Dermis blood vessel endothelial cell (primary cell): ENCODE results near the gene DDX25. TPM values are rescaled to one million over a fixed set of nuclear protein-coding genes. Genes with fewer than 3 reads are reported as not detected.
"Not testable (repeated sequence)": the region's sequence is repeated elsewhere in the genome, so short reads cannot be mapped to it uniquely, and the experiment has no call there.

Experiments used
- DNase-seq: peaks from one replicate; pipeline ENCODE4 v3.0.0; 2010
- total RNA-seq: library from RNA; depleted of rRNA; stranded (reverse); fragments of >200 nt; gene quantifications from 2 replicates; pipeline ENCODE4 v1.2.3, GENCODE V29; 2014

Gene DDX25
- 0.05 TPM in 1 of 2 replicates, not detected in the other for total RNA-seq

DNA sequence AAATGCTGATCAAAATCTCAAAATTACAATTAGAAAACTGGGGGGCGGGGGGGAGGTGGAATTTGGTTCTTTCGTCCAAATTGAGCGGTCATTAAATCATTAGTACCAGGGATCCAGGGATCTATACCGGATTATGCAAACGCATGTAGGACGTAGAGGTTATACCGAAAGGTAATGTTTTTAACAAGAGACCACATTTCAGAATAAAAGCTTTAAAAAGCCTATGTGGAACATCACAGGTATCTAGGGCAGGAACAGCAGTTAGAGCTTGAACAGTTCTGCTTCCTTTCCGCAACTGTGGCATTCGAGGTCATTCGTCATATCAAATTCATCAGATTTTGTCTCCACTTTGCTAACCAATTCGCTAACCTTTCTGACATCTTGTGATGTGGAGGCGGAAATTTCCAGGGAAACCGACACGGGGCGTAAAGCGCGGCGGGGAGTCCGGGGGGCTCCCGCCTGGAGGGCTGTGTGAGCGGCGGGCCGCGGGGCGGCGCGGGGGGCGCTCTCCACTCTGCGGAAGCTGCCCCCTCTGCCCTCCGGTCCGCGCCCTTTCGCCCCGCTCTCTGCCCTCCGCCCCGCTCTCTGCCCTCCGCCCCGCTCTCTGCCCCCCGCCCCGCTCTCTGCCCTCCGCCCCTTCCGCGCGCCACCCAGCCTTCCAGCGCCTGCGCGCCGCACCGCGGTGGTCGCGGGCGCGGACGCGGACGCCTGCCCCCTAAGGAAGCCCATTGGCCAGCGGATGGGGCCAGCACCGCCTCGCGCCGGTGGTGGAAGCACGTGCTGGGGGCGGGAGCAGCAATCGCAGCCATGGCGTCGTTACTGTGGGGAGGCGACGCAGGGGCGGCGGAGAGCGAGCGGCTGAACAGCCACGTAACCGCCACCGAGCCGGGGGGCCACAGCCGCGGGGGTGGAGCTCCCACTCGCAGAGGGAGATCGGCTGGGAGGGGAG is at the start of gene DDX25:
TSS of gene DDX25 (plus strand) at position 798 of the 949 bp plus-strand sequence. CDS start at position 808, 10 bp downstream.
- DNase-seq, result no peak

DNA sequence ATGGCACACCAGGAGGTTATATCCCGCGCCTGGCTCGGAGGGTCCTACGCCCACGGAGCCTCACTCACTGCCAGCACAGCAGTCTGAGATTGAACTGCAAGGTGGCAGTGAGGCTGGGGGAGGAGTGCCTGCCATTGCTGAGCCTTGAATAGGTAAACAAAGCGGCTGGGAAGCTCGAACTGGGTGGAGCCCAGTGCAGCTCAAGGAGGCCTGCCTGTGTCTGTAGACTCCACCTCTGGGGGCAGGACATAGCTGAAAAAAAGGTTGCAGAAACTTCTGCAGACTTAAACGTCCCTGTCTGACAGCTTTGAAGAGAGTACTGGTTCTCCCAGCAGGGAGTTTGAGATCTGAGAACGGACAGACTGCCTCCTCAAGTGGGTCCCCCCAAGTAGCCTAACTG is 46.6 kb upstream of the DDX25 start:
- not testable (repeated sequence) for DNase-seq

DNA sequence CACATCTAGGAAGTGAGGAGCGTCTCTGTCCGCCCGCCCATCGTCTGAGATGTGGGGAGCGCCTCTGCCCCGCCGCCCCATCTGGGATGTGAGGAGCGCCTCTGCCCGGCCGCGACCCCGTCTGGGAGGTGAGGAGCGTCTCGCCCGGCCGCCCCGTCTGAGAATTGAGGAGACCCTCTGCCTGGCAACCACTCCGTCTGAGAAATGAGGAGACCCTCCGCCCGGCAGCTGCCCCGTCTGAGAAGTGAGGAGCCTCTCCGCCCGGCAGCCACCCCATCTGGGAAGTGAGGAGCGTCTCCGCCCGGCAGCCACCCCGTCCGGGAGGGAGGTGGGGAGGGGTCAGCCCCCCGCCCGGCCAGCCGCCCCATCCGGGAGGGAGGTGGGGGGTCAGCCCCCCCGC is 41.5 kb upstream of the DDX25 start:
- not testable (repeated sequence) for DNase-seq

DNA sequence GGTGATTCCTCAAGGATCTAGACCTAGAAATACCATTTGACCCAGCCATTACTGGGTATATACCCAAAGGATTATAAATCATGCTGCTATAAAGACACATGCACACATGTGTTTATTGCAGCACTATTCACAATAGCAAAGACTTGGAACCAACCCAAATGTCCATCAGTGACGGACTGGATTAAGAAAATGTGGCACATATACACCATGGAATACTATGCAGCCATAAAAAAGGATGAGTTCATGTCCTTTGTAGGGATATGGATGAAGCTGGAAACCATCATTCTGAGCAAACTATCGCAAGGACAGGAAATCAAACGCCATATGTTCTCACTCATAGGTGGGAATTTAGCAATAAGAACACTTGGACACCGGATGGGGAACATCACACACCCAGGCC is 39.0 kb upstream of the DDX25 start:
- DNase-seq, result not testable (repeated sequence)

DNA sequence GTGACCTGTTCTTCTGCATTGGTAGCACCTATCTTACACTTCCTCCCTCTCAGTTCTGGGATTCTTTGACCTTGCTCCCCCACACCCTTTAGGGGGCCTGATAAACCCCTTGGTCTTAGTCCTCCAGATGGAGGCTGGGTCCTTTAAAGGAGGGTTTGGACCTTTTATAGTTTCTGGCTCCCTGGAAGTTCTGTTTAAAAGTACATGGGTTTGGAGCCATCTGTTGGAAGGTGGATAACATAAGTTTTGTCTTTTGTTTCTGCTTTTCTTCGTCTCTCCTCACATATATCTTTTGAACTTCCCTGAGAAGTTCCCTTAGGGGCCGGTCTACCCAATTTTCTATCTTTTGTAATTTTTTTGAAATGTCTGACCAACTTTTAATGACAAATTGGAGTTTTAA is 34.8 kb upstream of the DDX25 start:
- no peak for DNase-seq

DNA sequence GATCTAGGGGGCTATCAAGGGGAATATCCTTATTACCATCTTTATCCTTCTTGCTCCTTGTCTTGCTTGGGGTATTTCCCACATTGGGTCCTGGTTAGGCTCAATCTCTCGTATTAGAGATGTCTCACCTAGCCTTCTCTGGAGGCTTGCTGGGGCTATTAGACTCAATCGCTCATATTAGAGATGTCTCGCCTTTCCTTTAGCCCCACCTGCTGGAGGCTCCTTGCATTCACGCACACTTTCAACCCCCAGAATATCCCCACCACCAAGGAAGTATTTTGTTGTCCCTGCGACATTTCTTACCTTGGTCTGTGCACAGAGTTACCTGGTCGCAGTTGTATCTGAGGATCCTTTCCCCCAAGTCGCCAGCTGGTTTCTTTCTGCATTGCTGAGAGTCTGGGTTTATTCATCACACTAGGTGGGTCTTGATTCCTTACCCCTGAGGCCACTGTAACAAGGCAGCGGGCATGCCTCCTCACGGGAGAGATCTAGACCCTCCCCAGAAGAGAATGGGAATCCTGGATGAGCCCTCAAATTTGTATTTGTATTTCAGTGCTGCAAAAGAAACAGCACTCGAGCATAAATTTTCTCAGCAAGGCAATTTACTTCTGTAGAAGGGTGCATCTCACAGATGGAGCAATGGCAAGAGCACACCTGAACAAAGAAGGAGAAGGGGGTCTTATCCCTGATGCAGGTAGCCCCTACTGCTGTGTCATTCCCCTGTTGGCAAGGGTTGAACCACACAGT is 32.7 kb upstream of the DDX25 start:
- peak; percentile 70 for DNase-seq

DNA sequence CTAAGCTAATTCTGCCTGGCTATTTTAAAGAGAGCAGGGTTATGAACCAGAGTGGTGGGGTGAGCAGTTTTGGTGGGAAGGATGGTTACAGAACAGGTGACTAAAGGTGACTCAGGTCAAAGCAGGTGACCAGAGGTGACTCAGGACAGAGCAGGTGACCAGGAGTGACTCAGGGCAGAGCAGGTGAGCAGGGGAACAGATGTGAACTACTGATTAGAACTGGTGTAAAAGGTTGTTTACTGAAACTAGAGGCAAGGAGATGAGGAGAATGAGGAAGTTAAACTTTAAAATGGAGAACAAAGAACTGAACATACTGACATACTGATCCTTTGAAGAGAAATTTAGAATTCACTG is 32.2 kb upstream of the DDX25 start:
- no peak for DNase-seq

DNA sequence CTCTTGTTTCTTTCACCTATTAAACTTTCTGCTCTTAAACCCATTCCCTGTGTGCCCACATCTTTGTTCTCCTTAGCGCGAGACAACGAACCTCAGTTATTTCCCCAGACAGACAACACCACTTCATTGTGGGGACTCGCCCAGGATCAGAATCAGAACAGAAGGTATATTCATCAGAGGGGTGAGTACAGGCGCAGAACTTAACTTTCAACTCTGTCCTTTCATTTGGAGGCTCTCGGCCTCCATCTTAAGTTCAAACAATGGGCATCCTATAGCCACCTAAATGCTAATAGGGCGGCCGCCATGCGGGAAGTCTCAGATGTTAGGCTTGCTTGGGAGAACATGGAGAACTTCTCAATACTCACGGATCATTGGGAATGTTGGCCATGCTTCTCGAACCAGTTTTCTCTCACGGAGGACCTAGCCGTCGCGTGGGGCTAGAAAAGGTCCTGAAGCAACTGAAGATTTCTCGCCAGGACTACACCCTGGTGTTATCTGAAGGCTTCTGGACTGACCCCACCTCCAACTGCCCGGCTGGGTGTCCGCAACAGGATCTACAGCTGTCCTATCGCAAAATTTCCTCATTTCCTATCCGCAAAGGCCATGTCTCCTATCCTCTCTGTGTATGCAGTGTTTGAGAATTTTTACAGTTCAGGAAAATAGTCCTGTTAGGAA is 30.3 kb upstream of the DDX25 start:
- DNase-seq, result no peak

DNA sequence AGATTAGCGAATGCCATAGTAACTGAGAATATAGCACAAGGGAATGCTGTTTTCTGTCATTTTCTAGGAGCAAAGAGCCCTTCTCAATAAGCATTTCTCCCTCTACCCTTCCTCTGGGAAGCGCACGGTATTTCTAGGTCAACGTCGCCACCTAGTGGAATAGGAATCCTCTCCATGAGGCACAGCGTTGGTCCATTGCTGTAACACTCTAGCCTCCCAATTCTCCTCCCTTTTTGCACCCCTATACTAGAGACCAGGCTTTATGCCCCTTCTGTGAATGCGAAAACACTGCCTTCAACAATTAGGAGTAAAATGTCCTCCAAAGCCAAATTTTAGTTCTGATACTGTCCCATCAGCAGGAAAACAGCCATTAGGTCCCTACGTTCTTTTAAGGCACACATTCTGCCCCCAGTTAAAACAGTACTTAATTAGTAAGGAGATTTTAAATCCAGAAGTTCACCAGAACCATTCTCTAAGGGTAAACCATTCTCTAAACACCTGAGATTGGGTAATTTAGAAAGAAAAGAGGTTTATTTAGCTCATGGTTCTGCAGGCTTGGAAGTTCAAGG is 29.7 kb upstream of the DDX25 start:
- peak; percentile 84 for DNase-seq

GRCh38 chr11:125881291-125881690 is 23.0 kb upstream of the DDX25 start:
- no peak for DNase-seq

GRCh38 chr11:125883375-125883774 is 20.9 kb upstream of the DDX25 start:
- DNase-seq, result peak; percentile 20

- DNase-seq, result peak; percentile 56
Observed at GRCh38 chr11:125886997-125887372, 17.3 kb upstream of the DDX25 start.

- peak; percentile 98 for DNase-seq
Observed at GRCh38 chr11:125887373-125888324, 16.7 kb upstream of the DDX25 start, which contains the start of gene HYLS1. Gene HYLS1, plus strand, starts transcription at chr11:125887668. Its CDS starts 11,701 bp downstream, at chr11:125899369.

DNA sequence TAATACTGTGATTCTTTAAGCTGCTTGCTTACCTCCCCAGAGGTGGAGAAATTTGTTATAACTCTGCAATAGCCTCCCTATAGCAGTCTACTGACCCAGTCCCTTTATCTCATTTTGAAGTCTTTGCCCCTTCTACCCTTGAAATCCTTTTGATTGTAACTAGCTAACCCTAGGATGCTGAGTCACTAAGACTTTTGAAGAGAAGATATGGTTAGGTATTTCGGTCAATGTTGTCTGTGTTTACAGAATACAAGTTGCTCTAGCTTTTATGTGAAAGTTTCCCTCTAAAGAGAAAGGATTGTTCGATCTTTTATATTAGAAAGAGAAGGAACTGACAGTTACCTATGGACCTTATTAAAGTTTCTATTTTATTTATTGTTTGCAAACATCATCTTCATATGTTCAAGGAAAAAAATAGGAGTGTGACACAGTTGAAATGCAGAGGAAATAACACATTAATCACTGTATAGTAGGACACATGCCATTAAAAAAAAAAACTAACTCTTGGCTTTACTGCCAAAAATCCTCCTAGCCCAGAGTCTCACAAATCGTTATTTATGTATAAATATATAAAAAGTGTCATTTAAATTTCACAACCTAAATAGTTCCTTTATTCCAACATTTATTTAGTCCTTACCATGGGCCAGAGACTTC is 13.7 kb upstream of the DDX25 start:
- DNase-seq, result peak; percentile 30

GRCh38 chr11:125892071-125892470 is 12.2 kb upstream of the DDX25 start:
- no peak for DNase-seq

- no peak for DNase-seq
Observed at GRCh38 chr11:125892994-125893393, 11.3 kb upstream of the DDX25 start.

DNA sequence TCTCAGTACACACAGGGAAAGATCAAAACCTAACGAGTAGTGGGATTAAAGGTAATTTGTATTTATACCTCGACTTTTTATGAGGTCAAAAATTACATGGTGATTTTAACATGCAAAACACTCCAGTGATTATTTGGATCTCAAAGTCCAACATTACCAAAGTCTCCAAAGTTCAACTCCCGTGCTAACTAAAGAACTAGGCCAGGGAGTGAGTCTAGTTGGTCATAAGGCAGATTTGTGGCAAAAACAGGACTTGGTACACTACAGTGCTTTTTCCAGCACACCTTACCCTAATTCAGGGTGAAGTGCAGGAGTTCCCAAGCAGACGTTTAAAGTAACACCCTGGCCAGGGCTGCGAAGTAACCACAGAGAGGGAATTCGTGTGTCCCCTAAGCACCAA is 2.4 kb upstream of the DDX25 start:
- no peak for DNase-seq

GRCh38 chr11:125902277-125902926 is 1.9 kb upstream of the DDX25 start:
- no peak for DNase-seq

DNA sequence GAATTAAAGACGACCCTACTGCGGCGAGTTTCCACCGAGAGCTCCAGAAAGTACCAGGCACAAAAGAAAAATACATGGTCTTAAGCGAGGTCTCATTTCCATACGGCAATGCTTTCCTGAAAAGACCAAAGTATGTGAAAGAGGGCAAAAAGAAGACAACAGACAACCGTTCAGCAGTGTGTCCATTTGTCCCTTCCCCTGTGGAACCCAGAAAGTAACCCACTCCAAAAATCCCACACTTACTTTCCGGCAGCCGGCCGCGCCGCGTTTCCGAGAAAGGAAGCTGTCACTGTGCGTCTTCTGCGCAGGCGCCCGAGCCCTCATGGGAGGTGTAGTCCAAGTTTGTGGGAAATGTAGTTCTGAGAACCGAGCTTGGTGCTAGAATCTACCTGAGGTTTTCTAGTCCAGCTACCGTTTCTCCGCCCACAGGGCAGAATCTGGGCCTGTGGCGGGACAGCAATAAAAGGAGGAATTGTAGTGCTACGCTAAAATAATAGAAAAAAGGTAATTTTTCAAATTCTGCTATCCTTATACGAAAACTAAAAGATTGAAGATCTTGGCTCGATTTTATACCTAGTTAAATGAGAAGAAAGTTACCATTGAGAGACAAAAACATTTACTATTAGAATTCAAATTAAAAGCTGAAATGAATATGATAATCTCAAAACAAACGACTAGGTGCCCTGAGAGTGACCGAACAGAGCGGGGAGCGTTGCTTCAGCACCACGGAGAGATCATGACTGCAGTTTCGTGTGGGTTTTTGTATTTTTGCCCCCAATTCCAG is 1.2 kb upstream of the DDX25 start, which contains the start of gene PUS3:
TSS of gene PUS3 (minus strand) at position 280 of the 784 bp plus-strand sequence. CDS start 6,922 bp downstream, outside the sequence.
- peak; percentile 91 for DNase-seq
